Activated B cell treated with CpG ODN at 0.5 μM for 24 hours (primary cell): ENCODE data around the gene RCAN2. TPM values are rescaled to one million over a fixed set of nuclear protein-coding genes. Genes with fewer than 3 reads are reported as not detected.

ENCODE experiments used
- ATAC-seq: fragments of 200-7000 bp; cut with Tn5 transposase; one replicate; pipeline ENCODE4 v1.10.0; 2021; ENCODE audit warnings: low read depth, mild to moderate bottlenecking, moderate library complexity
- CTCF ChIA-PET: fragments of 350-600 bp; sonication (Branson Sonifier 250); formaldehyde crosslinking; loops from one replicate; lab custom pipeline; 2021; ENCODE audit warnings: antibody characterized with exemption; lab: Charles Lee
- POLR2A ChIA-PET: fragments of 350-600 bp; sonication (Branson Sonifier 250); formaldehyde crosslinking; loops from one replicate; lab custom pipeline; 2021; ENCODE audit warnings: antibody characterized with exemption; lab: Charles Lee
- DNase-seq: peaks from one replicate; pipeline ENCODE4 v3.0.0; 2022
- H3K27ac Mint-ChIP-seq: one replicate; pipeline ENCODE4 v1.8.0; 2020; ENCODE audit warnings: mixed read lengths
- H3K27me3 Mint-ChIP-seq: one replicate; pipeline ENCODE4 v1.8.0; 2021; ENCODE audit warnings: mixed read lengths
- H3K36me3 Mint-ChIP-seq: one replicate; pipeline ENCODE4 v1.8.0; 2021; ENCODE audit warnings: low read depth, mixed read lengths
- H3K4me1 Mint-ChIP-seq: one replicate; pipeline ENCODE4 v1.8.0; 2021; ENCODE audit warnings: mixed read lengths
- H3K4me3 Mint-ChIP-seq: one replicate; pipeline ENCODE4 v1.8.0; 2020; ENCODE audit warnings: mild to moderate bottlenecking, mixed read lengths
- H3K9me3 Mint-ChIP-seq: one replicate; pipeline ENCODE4 v1.8.0; 2020; ENCODE audit warnings: mixed read lengths
- intact Hi-C: fragments of 100-400 bp; cut with micrococcal nuclease; formaldehyde crosslinking; loops from one replicate; pipeline ENCODE4 v1.15.1; 2024
- total RNA-seq: library from RNA; stranded (reverse); gene quantifications from 2 replicates; pipeline ENCODE4 v1.2.3, GENCODE V29; 2022
- TF ChIP-seq, protein P1 (sequence below): fragments of 200-600 bp; IDR thresholded peaks from one replicate; pipeline ENCODE4 v1.8.0; 2022; ENCODE audit warnings: antibody characterized with exemption, mild to moderate bottlenecking

RCAN2 gene
- total RNA-seq, 1 donor from 2014 or later: not detected

DNA sequence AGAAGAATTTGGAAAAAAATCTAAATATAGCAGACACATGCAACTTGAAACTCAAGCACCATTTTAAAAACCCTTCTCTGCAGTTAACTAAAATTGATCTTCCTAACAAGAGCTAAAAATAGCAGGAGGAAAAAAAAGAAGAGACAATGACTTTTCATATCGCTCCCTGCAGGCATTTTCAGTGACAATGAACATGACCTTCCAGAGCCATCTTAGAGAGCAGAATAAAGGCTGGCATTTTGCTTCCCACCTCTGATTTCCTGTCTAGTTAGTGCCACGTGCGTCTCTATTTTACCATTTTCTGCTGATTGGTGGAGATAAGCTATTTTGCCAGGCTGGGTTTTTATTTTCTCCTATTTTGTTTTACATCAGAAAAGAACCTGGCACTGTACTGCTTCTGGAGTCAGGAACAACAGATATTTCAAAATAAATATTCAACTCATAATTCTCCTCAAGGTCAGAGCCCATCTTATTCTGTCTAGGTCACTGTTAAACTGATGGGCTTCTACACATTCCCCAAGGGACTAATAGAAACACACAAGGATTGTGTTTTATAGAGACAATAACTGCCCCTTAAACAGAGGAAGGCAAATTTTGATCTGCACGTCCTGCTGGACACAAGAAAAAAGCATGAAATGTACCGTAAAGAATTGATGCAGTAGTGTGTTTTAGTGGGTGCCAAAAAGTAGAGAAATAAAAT lies 250.2 kb downstream of the RCAN2 start:
- Mint-ChIP-seq H3K27ac (no peak overlapping the region), H3K4me3 (no peak overlapping the region), H3K4me1 (peaks cover 10% of the 10 kb centered on the region), H3K9me3 (no peaks in the 10 kb centered on the region), H3K36me3 (no peaks in the 10 kb centered on the region), H3K27me3 (peaks cover 7% of the 10 kb centered on the region)
- ChIA-PET CTCF (no interaction called here), POLR2A (no interaction called here)
- DNase-seq (no peak), ATAC-seq (no peak)
- intact Hi-C loops: no loop called here
- TF ChIP-seq, protein P1, sequence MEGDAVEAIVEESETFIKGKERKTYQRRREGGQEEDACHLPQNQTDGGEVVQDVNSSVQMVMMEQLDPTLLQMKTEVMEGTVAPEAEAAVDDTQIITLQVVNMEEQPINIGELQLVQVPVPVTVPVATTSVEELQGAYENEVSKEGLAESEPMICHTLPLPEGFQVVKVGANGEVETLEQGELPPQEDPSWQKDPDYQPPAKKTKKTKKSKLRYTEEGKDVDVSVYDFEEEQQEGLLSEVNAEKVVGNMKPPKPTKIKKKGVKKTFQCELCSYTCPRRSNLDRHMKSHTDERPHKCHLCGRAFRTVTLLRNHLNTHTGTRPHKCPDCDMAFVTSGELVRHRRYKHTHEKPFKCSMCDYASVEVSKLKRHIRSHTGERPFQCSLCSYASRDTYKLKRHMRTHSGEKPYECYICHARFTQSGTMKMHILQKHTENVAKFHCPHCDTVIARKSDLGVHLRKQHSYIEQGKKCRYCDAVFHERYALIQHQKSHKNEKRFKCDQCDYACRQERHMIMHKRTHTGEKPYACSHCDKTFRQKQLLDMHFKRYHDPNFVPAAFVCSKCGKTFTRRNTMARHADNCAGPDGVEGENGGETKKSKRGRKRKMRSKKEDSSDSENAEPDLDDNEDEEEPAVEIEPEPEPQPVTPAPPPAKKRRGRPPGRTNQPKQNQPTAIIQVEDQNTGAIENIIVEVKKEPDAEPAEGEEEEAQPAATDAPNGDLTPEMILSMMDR: no peak

GRCh38 chr6:46236752-46237151 lies 254.5 kb downstream of the RCAN2 start:
- POLR2A ChIA-PET: no interaction called here
- intact Hi-C loops: no loop called here
- CTCF ChIA-PET: no interaction called here
- Mint-ChIP-seq H3K36me3 (no peaks in the 10 kb centered on the region), H3K4me3 (no peak overlapping the region), H3K27ac (no peak overlapping the region), H3K9me3 (no peaks in the 10 kb centered on the region), H3K4me1 (no peaks in the 10 kb centered on the region), H3K27me3 (peaks cover 11% of the 10 kb centered on the region)
- ATAC-seq (no peak), DNase-seq (no peak)
- TF ChIP-seq, protein P1: no peak

GRCh38 chr6:46235242-46235641 lies 256.0 kb downstream of the RCAN2 start:
- no peak for DNase-seq
- Mint-ChIP-seq H3K27me3 (peaks cover 11% of the 10 kb centered on the region), H3K9me3 (peaks cover 5% of the 10 kb centered on the region), H3K36me3 (no peaks in the 10 kb centered on the region), H3K4me1 (no peaks in the 10 kb centered on the region), H3K4me3 (no peak overlapping the region), H3K27ac (no peak overlapping the region)
- POLR2A ChIA-PET: no interaction called here
- no peak for ATAC-seq
- TF ChIP-seq, protein P1: no peak
- CTCF ChIA-PET: interaction anchor here (1.4 kb wide), 1 partner anchor 15 kb away, joined by 3 read pairs; no protein-coding TSS in a partner anchor
- intact Hi-C loops: no loop called here

- CTCF ChIA-PET: interaction anchor here (1.4 kb wide), 1 partner anchor 14 kb away, joined by 3 read pairs; no protein-coding TSS in a partner anchor
- DNase-seq (no peak), ATAC-seq (no peak)
- no peaks in the 10 kb centered on the region for H3K36me3 Mint-ChIP-seq
- intact Hi-C loops: no loop called here
- TF ChIP-seq, protein P1: no peak
- no peaks in the 10 kb centered on the region for H3K4me1 Mint-ChIP-seq
- H3K27ac Mint-ChIP-seq: no peak overlapping the region
- no peak overlapping the region for H3K4me3 Mint-ChIP-seq
- peaks cover 5% of the 10 kb centered on the region for H3K9me3 Mint-ChIP-seq
- POLR2A ChIA-PET: no interaction called here
- H3K27me3 Mint-ChIP-seq: peaks cover 11% of the 10 kb centered on the region
Observed at GRCh38 chr6:46234700-46235099, 256.5 kb downstream of the RCAN2 start.

- CTCF ChIA-PET: no interaction called here
Observed at GRCh38 chr6:46234156-46234556, 257.1 kb downstream of the RCAN2 start.

More at GRCh38 chr6:46234156-46234556, 257.1 kb downstream of the RCAN2 start:
- no peak overlapping the region for H3K27ac Mint-ChIP-seq
- no peaks in the 10 kb centered on the region for H3K36me3 Mint-ChIP-seq
- intact Hi-C loops: no loop called here
- H3K4me3 Mint-ChIP-seq: no peak overlapping the region
- ATAC-seq (no peak), DNase-seq (no peak)
- peaks cover 9% of the 10 kb centered on the region for H3K27me3 Mint-ChIP-seq
- TF ChIP-seq, protein P1: no peak
- POLR2A ChIA-PET: no interaction called here
- H3K9me3 Mint-ChIP-seq: peaks cover 5% of the 10 kb centered on the region
- H3K4me1 Mint-ChIP-seq: no peaks in the 10 kb centered on the region
